ENCODE data around the gene AGPAT3. TPM values are rescaled to one million over a fixed set of nuclear protein-coding genes. Genes with fewer than 3 reads are reported as not detected.

AGPAT3 gene
- total RNA-seq, 4 donors from 2014 or later = 40.6 to 80.5 (median 65.3) TPM

GRCh38 chr21:43954042-43954441 is 89.0 kb downstream of the AGPAT3 start:
- Histone ChIP-seq H3K36me3 (no peaks in the 10 kb centered on the region), H3K27ac (no peak overlapping the region), H3K9me3 (no peaks in the 10 kb centered on the region), H3K4me3 (replicated peaks in 1 of 3) (no peak overlapping the region), H3K27me3 (no peaks in the 10 kb centered on the region), H3K4me1 (peaks cover 0 to 13% of the 10 kb centered on the region in 2 donors)
- DNase-seq = no peak
- 83 to 91% methylated on average over 11 of the region's 11 CpGs for WGBS, 2 donors
- TF ChIP-seq, protein P1, sequence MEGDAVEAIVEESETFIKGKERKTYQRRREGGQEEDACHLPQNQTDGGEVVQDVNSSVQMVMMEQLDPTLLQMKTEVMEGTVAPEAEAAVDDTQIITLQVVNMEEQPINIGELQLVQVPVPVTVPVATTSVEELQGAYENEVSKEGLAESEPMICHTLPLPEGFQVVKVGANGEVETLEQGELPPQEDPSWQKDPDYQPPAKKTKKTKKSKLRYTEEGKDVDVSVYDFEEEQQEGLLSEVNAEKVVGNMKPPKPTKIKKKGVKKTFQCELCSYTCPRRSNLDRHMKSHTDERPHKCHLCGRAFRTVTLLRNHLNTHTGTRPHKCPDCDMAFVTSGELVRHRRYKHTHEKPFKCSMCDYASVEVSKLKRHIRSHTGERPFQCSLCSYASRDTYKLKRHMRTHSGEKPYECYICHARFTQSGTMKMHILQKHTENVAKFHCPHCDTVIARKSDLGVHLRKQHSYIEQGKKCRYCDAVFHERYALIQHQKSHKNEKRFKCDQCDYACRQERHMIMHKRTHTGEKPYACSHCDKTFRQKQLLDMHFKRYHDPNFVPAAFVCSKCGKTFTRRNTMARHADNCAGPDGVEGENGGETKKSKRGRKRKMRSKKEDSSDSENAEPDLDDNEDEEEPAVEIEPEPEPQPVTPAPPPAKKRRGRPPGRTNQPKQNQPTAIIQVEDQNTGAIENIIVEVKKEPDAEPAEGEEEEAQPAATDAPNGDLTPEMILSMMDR (IDR thresholded peaks at IDR 0.05) = no peak
- TF ChIP-seq POLR2A (IDR thresholded peaks at IDR 0.05) = no peak
- intact Hi-C loops (cut with DNase I) = no loop called here

- intact Hi-C loops (cut with DNase I) = no loop called here
- no peak for TF ChIP-seq POLR2A (IDR thresholded peaks at IDR 0.05)
- TF ChIP-seq, protein P1 (IDR thresholded peaks at IDR 0.05) = no peak
- Histone ChIP-seq H3K27me3 (no peaks in the 10 kb centered on the region), H3K27ac (no peak overlapping the region), H3K36me3 (peaks cover 0 to 2% of the 10 kb centered on the region in 2 donors), H3K9me3 (no peaks in the 10 kb centered on the region), H3K4me1 (peaks cover 0 to 13% of the 10 kb centered on the region in 2 donors), H3K4me3 (replicated peaks in 1 of 3) (no peak overlapping the region)
- WGBS, 2 donors = 92 to 98% methylated on average over 9 to 19 of the region's 19 CpGs
- no peak for DNase-seq
Observed at GRCh38 chr21:43954896-43955295, 89.9 kb downstream of the AGPAT3 start.

DNA sequence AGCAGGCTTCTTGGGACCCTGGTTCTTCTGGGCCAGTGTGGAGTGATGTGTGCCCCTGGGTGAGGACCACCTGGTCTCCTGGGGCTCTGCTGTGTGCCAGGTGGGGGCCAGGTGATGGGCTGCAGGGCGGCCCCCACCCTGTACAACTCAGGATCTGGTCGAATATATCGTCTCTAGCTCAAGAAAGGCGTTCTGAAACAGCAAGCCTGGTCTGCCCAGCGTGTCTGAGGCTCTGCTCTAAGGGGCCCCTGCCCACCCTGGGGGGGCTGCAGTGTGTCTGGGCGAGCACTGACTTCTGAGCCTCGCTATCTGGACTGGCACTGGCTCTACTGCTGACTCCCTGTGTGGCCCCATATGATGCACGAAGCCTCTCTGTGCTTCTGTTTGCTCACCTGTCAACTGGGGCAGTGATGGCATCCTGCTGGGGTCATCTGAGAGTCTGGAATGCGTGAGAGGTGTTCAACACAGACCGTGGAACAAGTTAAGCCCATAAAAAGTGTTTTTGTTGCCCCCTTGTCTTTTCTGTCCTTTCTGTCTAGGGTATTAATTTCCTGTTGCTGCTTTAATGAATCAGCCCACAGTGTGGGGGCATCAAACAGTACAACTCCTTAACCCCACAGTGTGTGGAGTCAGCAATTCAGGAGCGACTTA is 91.1 kb downstream of the AGPAT3 start:
- no peak overlapping the region for H3K27ac ChIP-seq
- H3K9me3 ChIP-seq = no peaks in the 10 kb centered on the region
- H3K4me3 ChIP-seq (replicated peaks in 1 of 3) = no peak overlapping the region
- H3K36me3 ChIP-seq = peaks cover 4 to 6% of the 10 kb centered on the region in 2 donors
- WGBS, 2 donors = 76 to 88% methylated on average over 9 of the region's 11 CpGs
- intact Hi-C loops (cut with DNase I) = no loop called here
- DNase-seq = no peak
- TF ChIP-seq, protein P1 (IDR thresholded peaks at IDR 0.05) = no peak
- no peak for TF ChIP-seq POLR2A (IDR thresholded peaks at IDR 0.05)
- peaks cover 0 to 13% of the 10 kb centered on the region in 2 donors for H3K4me1 ChIP-seq
- no peaks in the 10 kb centered on the region for H3K27me3 ChIP-seq

DNA sequence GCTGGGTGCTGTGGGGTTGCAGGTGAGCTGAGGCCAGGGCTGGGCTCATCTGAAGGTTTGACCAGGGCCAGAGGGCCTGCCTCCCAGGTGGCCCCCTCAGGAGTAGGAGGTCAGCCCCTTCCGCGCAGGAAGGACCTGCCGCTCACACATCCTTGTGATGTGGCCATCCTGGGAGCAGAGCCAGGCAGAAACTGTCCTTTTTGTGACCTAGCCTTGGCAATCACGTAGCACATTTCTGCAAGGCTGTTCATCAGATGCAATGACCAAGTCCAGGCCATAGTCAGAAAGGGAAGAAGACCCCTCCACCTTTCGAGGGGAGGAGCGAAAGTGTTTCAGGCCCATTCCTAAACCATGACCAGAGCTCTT is 91.6 kb downstream of the AGPAT3 start:
- H3K9me3 ChIP-seq = no peaks in the 10 kb centered on the region
- H3K4me3 ChIP-seq (replicated peaks in 1 of 3) = no peak overlapping the region
- H3K27me3 ChIP-seq = no peaks in the 10 kb centered on the region
- no peak for TF ChIP-seq POLR2A (IDR thresholded peaks at IDR 0.05)
- TF ChIP-seq, protein P1 (IDR thresholded peaks at IDR 0.05) = no peak
- intact Hi-C loops (cut with DNase I) = no loop called here
- no peak overlapping the region for H3K27ac ChIP-seq
- peaks cover 0 to 13% of the 10 kb centered on the region in 2 donors for H3K4me1 ChIP-seq
- DNase-seq = no peak
- 85 to 88% methylated on average over 6 of the region's 6 CpGs for WGBS, 2 donors
- peaks cover 4 to 6% of the 10 kb centered on the region in 2 donors for H3K36me3 ChIP-seq

- DNase-seq = no peak
- Histone ChIP-seq H3K27ac (no peak overlapping the region), H3K27me3 (no peaks in the 10 kb centered on the region), H3K9me3 (no peaks in the 10 kb centered on the region), H3K4me1 (peaks cover 0 to 13% of the 10 kb centered on the region in 2 donors), H3K36me3 (peaks cover 4 to 6% of the 10 kb centered on the region in 2 donors), H3K4me3 (replicated peaks in 1 of 3) (no peak overlapping the region)
- TF ChIP-seq, protein P1 (IDR thresholded peaks at IDR 0.05) = no peak
- no peak for TF ChIP-seq POLR2A (IDR thresholded peaks at IDR 0.05)
- intact Hi-C loops (cut with DNase I) = no loop called here
- 71% methylated on average over 15 of the region's 17 CpGs for WGBS, 2 donors
Observed at GRCh38 chr21:43957128-43957571, 92.1 kb downstream of the AGPAT3 start.
